ENCODE data around the gene EDC3.

Gene EDC3

GRCh38 chr15:74592222-74592621 is 103.6 kb downstream of the EDC3 start:
- no peak overlapping the region for H3K9ac ChIP-seq (ENCODE audit: low read length)
- H3K9me2 ChIP-seq (replicated peaks; ENCODE audit: insufficient read depth, low read length), result no peaks in the 10 kb centered on the region
- H2AFZ ChIP-seq (ENCODE audit: low read depth, low read length, severe bottlenecking), result no peak overlapping the region
- H3K4me2 ChIP-seq (ENCODE audit: low read depth, low read length, poor library complexity, severe bottlenecking), result no peak overlapping the region
- no peaks in the 10 kb centered on the region for H3K36me3 ChIP-seq (ENCODE audit: low read length)
- no peaks in the 10 kb centered on the region for H3K9me3 ChIP-seq (ENCODE audit: insufficient read depth, low read length)
- no peaks in the 10 kb centered on the region for H3F3A ChIP-seq (ENCODE audit: insufficient read depth)
- no peaks in the 10 kb centered on the region for H4K20me1 ChIP-seq (ENCODE audit: low read depth, low read length)
- TF ChIP-seq EZH2phosphoT487 (conservative IDR thresholded peaks at IDR 0.05; ENCODE audit: low read length) (no peak), CTCF (IDR thresholded peaks at IDR 0.05; ENCODE audit: insufficient read depth, low read length, poor library complexity, severe bottlenecking) (no peak)
- H3K27ac ChIP-seq (ENCODE audit: low read depth, low read length), result no peak overlapping the region
- no peaks in the 10 kb centered on the region for H3K27me3 ChIP-seq (ENCODE audit: low read length)
- no peaks in the 10 kb centered on the region for H3K79me2 ChIP-seq (ENCODE audit: insufficient read depth, low read length)
- H3K4me3 ChIP-seq (ENCODE audit: insufficient read depth, low read length, poor library complexity, severe bottlenecking), result no peak overlapping the region

GRCh38 chr15:74589826-74590225 is 106.0 kb downstream of the EDC3 start:
- Histone ChIP-seq H4K20me1 (ENCODE audit: low read depth, low read length) (no peaks in the 10 kb centered on the region), H3K9me3 (ENCODE audit: insufficient read depth, low read length) (no peaks in the 10 kb centered on the region), H3K4me2 (ENCODE audit: low read depth, low read length, poor library complexity, severe bottlenecking) (no peak overlapping the region), H3K4me3 (ENCODE audit: insufficient read depth, low read length, poor library complexity, severe bottlenecking) (no peak overlapping the region), H3K27ac (ENCODE audit: low read depth, low read length) (no peak overlapping the region), H3K27me3 (ENCODE audit: low read length) (no peaks in the 10 kb centered on the region), H3K9me2 (replicated peaks; ENCODE audit: insufficient read depth, low read length) (no peaks in the 10 kb centered on the region), H3K79me2 (ENCODE audit: insufficient read depth, low read length) (no peaks in the 10 kb centered on the region), H2AFZ (ENCODE audit: low read depth, low read length, severe bottlenecking) (no peak overlapping the region), H3F3A (ENCODE audit: insufficient read depth) (no peaks in the 10 kb centered on the region), H3K9ac (ENCODE audit: low read length) (no peak overlapping the region), H3K36me3 (ENCODE audit: low read length) (no peaks in the 10 kb centered on the region)
- TF ChIP-seq EZH2phosphoT487 (conservative IDR thresholded peaks at IDR 0.05; ENCODE audit: low read length) (no peak), CTCF (IDR thresholded peaks at IDR 0.05; ENCODE audit: insufficient read depth, low read length, poor library complexity, severe bottlenecking) (no peak)

- no peaks in the 10 kb centered on the region for H3K27me3 ChIP-seq (ENCODE audit: low read length)
- H3K4me3 ChIP-seq (ENCODE audit: insufficient read depth, low read length, poor library complexity, severe bottlenecking), result no peak overlapping the region
- H2AFZ ChIP-seq (ENCODE audit: low read depth, low read length, severe bottlenecking), result no peak overlapping the region
- H3K9me2 ChIP-seq (replicated peaks; ENCODE audit: insufficient read depth, low read length), result no peaks in the 10 kb centered on the region
- H4K20me1 ChIP-seq (ENCODE audit: low read depth, low read length), result no peaks in the 10 kb centered on the region
- no peak overlapping the region for H3K4me2 ChIP-seq (ENCODE audit: low read depth, low read length, poor library complexity, severe bottlenecking)
- TF ChIP-seq CTCF (IDR thresholded peaks at IDR 0.05; ENCODE audit: insufficient read depth, low read length, poor library complexity, severe bottlenecking) (no peak), EZH2phosphoT487 (conservative IDR thresholded peaks at IDR 0.05; ENCODE audit: low read length) (no peak)
- no peaks in the 10 kb centered on the region for H3K36me3 ChIP-seq (ENCODE audit: low read length)
- no peak overlapping the region for H3K9ac ChIP-seq (ENCODE audit: low read length)
- no peaks in the 10 kb centered on the region for H3F3A ChIP-seq (ENCODE audit: insufficient read depth)
- no peaks in the 10 kb centered on the region for H3K9me3 ChIP-seq (ENCODE audit: insufficient read depth, low read length)
- H3K27ac ChIP-seq (ENCODE audit: low read depth, low read length), result no peak overlapping the region
- H3K79me2 ChIP-seq (ENCODE audit: insufficient read depth, low read length), result no peaks in the 10 kb centered on the region
These were observed 110.0 kb downstream of the EDC3 start for GRCh38 chr15:74585857-74586256.
